ENCODE data around the gene SLC6A9. TPM values are rescaled to one million over a fixed set of nuclear protein-coding genes. Genes with fewer than 3 reads are reported as not detected.

The SLC6A9 gene
- polyA plus RNA-seq, 3 donors = 5.7 to 8.0 (median 7.2) TPM

DNA sequence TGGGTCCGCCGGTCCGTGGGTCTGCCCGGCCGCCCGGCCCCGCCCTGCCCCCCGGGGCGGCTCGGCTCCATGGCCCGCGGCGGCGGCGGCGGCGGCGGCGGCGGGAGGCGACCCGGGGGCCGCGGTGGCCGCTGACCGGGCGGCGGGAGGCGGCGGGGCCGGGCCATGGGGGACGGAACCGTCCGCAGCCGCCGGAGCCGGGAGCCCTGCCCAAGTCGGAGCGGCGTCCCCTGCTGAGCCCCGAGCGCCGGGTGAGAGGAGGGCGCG is 52.1 kb downstream of the SLC6A9 start:
- DNase-seq (ENCODE audit: extremely low read depth in 1 of 11, low read depth in 9 of 11, low spot score in 4 of 11) = no peak

DNA sequence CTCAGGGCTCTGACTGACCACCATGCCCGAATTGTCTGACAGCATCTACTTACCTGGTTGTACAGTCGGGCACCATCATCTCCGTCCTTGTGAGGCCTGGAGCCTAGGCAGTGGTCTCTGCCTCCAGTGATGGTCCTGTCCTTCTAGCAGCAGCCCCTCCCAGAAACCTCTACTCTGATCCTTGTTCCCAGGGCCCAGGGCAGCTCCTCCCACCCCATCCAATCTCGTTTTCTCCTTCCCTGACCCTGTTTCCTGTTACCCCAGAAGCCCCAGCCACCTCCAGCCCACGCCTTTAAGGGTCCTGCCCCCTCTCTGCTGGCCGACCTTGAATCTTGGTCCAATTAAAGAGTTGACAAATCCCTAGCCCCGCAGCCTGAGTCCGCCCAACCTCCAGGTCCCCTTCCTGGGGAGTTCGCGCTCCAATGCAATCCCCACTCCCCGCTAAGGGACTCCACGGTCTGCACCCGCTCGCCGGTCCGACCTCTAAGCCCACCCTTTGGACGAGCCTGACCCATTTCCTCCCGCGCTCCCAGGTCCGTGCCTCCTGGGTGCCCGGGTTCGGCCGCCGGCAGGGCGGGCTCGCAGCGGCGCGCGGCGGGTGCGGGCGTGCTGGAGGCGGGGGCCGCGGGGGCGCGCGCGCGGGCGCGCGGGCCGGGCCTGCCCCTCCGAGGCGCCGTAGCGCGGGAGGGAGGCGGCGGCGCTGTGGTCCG is 52.6 kb downstream of the SLC6A9 start, which contains the start of gene B4GALT2:
Gene B4GALT2, plus strand, starts transcription at position 660 of the 710 bp plus-strand sequence. CDS start 1,951 bp downstream, outside the sequence.
- no peak for DNase-seq (ENCODE audit: extremely low read depth in 1 of 11, low read depth in 9 of 11, low spot score in 4 of 11)

DNA sequence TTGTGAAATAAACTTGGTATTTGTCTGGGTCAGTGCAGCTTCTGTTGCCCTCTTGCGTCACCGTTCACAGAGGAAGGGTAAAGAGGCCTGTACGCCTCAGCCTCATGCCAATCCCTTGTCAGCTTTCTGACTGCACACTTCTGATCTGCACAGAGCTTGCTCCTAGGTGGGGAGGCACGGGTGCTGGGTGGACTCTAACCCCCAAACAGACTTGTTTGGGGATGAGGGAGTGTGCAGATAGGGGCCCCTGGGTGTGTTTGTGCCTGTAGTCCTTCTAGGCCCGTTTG is 53.1 kb downstream of the SLC6A9 start:
- DNase-seq (ENCODE audit: extremely low read depth in 1 of 11, low read depth in 9 of 11, low spot score in 4 of 11) = no peak

DNA sequence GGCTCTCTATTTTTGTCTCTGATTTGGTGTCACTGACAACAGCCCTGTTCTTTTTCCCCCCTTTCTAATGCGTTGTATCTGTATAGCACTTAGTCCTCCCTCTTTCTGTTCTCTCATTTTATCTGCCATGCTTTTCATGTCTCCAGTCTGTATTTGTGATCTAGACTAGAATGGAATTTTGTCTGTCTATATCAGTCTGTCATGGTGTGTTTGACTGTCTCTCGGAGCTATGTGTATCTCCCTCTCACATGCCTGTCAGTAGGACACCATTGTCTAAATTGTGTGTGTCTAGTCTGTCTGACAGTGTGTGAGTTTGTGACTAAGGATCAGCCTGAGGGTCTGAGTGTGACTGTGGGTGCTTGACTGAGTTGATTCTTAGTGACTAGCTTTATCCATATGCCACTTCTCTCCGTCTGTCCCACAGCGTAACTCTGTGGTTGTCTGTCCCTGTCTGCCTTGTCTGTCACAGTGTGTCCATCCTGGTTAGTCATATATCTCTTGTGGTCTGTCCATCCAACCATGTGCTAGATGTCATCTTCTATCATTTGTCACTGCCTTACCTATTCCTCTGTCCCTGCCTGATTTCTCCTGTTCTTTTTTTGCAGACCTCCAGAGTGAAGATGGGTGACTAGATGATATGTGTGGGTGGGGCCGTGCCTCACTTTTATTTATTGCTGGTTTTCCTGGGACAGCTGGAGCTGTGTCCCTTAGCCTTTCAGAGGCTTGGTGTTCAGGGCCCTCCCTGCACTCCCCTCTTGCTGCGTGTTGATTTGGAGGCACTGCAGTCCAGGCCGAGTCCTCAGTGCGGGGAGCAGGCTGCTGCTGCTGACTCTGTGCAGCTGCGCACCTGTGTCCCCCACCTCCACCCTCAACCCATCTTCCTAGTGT is 53.6 kb downstream of the SLC6A9 start:
- no peak for DNase-seq (ENCODE audit: extremely low read depth in 1 of 11, low read depth in 9 of 11, low spot score in 4 of 11)

DNA sequence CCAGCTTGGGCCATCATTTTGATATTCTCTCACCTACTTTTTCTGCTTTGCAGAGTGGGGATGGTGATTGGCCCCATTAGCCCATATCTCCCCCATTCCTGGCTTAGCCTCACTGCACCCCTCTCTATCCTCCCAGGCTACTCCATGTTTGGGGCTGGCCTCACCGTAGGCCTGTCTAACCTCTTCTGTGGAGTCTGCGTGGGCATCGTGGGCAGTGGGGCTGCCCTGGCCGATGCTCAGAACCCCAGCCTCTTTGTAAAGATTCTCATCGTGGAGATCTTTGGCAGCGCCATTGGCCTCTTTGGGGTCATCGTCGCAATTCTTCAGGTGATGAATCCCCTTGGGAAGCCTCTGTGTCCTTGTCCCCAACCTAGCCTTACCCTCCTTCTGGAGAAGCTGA is 54.4 kb downstream of the SLC6A9 start:
- DNase-seq (ENCODE audit: extremely low read depth in 1 of 11, low read depth in 9 of 11, low spot score in 4 of 11) = no peak

DNA sequence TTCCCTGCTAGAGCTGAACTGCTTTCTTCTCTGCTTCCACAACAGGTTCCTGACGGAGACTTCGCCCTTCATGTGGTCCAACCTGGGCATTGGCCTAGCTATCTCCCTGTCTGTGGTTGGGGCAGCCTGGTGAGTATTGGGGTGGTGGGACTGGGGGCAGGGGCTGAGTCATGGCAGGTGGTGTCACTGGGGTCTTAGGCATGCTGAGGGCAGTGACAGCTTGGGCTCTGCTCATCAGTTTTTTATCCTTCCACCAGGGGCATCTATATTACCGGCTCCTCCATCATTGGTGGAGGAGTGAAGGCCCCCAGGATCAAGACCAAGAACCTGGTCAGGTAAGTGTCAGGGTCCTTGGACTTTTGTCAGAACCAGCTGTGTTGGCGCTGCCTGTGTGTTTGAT is 55.2 kb downstream of the SLC6A9 start:
- DNase-seq (ENCODE audit: extremely low read depth in 1 of 11, low read depth in 9 of 11, low spot score in 4 of 11) = no peak

DNA sequence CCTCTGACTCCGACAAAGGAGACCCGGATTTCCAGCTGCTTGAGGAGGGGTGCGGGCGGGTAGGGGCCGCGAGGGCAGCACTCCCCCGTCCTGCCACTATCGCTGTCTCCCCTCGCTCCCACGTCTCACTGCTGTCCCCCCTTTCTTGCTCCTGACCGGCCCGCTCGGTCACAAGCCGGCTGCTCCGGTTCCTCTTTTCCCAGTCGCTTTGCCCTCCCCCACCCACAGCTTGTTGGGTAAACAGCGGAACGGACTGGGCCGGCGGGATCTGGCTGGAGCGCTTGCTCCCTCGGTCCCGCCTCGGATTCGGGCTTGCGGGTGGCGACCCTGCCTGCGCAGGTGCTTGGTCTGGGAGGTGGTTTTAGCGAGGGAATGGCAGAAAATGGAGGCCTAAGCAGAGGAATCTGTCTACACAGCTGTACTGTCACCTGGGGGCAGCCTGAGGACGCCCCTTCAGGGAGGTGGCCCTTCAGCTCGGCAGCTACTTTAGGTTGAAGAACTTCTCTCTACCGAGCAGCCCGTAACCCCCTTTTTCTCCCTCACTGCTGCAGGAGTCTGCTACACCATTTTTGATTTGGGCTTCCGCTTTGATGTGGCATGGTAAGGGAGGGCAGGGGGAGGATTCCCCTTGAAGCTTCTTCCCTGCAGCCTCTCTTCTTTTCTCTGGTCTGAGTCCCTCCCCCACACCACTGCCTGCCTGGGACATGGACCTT is 55.9 kb downstream of the SLC6A9 start:
- no peak for DNase-seq (ENCODE audit: extremely low read depth in 1 of 11, low read depth in 9 of 11, low spot score in 4 of 11)

DNA sequence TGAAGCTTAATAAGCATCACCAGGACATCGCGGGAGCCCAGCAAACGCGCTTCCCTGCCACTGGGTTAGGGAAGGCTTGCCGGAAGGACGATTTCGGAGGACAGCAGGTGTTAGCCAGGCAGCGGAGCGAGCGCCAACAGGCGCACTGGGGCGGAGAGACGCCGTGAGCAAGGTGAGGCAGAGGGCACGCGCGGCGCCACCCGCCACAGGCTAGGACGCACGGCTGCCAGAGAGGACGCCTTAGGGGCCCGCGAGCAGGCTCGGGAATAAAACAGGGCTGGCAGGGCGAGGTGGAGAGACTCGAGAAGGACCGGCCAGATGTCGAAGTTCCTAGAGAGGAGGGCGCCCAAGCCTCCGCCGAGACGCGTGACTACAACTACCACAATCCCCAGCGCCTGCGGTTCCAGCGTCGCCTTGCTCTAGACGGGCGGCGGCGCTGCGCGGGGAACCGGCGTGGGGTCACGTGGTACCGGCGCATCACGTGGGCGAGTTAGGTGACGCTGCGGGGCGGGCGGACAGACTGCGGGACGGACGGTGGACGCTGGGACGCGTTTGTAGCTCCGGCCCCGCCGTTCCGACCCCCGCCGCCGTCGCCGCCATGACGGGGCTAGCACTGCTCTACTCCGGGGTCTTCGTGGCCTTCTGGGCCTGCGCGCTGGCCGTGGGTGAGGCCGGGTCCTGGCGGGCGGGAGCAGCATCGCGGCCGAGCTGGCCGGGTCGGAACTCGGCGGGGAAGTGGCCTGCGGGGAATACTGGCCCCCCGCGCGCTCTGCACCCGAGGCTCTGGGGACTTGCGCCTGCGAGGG is 56.6 kb downstream of the SLC6A9 start, which contains the start of gene ATP6V0B:
Gene ATP6V0B, plus strand, starts transcription at position 518 of the 806 bp plus-strand sequence. Its CDS starts 81 bp downstream, at position 599.
- DNase-seq (ENCODE audit: extremely low read depth in 1 of 11, low read depth in 9 of 11, low spot score in 4 of 11) = peak in 10 of 11 donors; percentile 74 to 92 (median 87)

DNA sequence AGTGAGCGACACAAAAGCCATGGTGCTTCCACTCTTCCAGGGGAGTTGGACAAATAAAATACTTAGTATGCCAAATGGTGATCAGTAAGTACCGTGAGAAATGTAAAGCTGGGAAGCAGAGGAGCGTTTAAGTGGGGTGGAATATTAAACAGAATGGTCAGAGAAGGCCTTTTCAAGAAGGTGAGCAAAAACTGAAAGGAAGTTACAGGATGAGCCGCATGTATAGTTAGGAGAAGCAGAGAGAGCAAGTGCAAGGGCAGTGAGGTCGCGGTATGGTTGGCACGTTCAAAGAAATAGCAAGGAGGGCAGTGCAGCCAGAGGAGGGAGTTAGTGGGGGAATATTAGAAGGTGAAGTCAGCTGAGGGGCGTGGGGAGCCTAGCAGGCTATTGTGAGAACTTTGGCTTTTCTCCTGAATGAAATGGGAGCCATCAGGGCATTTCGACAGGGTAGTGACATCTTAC is 57.2 kb downstream of the SLC6A9 start:
- no peak for DNase-seq (ENCODE audit: extremely low read depth in 1 of 11, low read depth in 9 of 11, low spot score in 4 of 11)

DNA sequence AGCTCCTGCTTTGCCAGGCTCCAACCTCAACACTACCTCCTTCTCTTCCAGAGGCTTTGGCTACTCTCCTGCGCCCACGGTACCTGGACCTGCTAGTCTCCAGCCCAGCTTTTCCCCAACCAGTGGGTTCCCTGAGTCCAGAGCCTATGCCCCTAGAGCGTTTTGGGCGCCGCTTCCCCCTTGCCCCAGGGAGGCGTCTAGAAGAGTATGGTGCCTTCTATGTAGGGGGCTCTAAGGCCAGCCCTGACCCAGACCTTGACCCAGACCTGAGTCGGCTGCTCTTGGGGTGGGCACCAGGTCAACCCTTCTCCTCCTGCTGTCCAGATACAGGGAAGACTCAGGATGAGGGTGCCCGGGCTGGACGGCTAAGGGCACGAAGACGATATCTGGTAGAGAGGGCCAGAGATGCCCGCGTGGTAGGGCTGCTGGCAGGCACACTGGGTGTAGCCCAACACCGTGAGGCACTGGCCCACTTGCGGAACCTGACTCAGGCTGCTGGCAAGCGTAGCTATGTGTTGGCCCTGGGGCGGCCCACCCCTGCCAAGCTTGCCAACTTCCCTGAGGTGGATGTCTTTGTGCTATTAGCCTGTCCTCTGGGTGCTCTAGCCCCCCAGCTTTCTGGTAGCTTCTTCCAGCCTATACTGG is 59.8 kb downstream of the SLC6A9 start:
- DNase-seq (ENCODE audit: extremely low read depth in 1 of 11, low read depth in 9 of 11, low spot score in 4 of 11) = no peak

DNA sequence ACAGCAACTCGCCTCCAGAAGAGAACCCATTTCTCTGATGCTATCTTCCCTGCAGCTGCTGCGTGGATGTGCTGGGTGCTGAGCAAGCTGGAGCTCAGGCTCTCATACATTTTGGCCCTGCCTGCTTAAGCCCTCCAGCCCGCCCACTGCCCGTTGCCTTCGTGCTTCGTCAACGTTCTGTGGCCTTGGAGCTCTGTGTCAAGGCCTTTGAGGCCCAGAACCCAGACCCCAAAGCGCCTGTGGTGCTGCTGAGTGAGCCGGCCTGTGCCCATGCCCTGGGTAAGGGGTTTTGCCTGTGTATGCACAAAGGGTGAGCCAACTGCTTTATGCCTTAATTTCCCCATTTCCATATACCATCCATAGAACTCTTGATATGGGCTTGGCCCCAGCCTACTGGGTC is 60.4 kb downstream of the SLC6A9 start:
- no peak for DNase-seq (ENCODE audit: extremely low read depth in 1 of 11, low read depth in 9 of 11, low spot score in 4 of 11)

DNA sequence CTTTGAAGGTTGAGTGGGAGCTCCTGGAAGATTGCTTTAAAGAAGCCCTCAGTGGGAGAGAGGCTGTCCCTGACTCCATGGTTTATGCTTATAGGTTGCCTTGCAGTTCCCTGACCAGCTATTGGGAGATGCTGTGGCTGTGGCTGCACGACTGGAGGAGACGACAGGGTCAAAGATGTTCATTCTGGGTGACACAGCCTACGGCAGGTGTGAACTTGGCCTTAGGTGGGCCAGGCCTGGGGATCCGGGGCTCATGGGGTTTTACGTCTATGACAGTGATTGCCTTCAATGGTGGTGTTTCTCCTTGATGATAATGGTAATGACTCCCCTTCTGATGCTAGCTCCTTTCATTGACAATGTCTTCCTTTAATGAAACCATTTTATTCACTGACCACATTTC is 60.8 kb downstream of the SLC6A9 start:
- no peak for DNase-seq (ENCODE audit: extremely low read depth in 1 of 11, low read depth in 9 of 11, low spot score in 4 of 11)

DNA sequence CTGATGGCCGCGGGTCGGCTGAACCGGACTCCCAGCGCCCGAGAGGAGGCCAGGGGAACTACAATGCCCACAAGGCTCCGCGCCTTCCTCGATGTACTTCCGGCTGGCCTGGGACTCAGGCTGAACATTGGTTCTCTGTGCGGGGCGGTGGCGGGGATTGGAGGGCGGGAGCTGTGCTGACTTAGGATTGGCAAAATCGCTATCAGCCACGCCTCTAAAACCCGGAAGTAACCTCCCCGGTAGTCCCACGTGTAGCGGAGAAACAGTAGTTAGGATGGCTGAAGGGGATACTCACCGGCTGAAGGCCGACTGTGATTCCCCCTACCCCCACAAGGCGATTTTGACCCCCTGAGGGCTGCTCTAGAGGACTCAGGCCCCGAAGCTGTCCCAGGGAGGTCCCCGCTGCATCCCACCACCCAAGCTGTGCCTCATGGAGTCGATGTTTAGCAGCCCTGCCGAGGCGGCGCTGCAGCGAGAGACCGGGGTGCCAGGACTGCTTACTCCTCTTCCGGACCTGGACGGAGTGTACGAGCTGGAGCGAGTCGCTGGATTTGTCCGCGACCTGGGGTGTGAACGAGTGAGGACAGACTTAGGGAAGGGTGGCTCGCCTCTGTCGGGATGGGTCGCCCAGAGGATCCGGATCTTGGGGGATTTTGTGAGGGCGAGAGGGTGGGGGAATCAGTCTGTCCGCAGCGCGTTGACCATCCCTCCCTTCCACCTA is 61.4 kb downstream of the SLC6A9 start, which contains the start of gene DPH2:
Gene DPH2, plus strand, starts transcription at position 265 of the 721 bp plus-strand sequence. Its CDS starts 166 bp downstream, at position 431.
- peak; percentile 86 to 98 (median 94) for DNase-seq (ENCODE audit: extremely low read depth in 1 of 11, low read depth in 9 of 11, low spot score in 4 of 11)

DNA sequence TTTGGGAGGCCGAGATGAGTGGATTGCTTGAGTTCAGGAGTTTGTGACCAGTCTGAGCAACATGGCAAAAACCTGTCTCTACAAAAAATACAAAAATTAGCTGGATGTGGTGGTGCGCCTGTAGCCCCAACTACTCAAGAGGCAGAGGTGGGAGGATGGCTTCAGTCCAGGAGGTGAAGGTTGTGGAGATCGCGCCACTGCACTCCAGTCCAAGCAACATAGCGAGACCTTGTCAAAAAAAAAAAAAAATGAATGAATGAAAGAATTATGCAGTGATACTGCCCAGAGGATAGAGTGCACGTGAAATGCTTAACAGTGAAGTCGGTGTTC is 61.9 kb downstream of the SLC6A9 start:
- no peak for DNase-seq (ENCODE audit: extremely low read depth in 1 of 11, low read depth in 9 of 11, low spot score in 4 of 11)

DNA sequence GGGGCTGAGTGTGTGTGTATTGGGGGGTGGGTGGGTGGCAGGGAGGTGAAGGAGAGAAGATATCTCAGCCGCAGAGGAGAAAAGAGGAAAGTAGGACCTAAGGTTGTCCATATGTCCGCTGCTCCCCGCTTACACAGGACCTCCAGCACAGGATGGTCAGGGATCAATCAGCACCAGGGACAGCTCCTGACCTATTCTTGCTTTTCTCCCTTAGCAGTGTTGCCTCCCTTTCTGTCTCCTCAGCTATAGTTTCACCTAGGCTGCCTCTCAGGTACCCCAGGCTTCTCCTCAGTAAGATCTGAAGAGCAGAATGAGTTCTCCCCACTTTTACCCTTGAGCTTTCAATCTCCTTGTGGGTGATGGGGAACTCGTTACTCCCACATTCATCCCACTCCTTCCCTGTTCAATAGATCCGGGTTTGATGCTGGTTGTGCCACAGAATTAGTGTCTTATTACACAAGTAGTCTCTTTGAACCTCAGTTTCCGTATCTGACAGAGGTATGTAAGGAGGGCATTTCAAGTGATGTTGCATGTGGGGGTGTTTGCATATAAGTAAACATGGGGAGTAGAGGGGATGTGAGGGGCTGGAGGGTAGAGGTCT is 62.8 kb downstream of the SLC6A9 start:
- DNase-seq (ENCODE audit: extremely low read depth in 1 of 11, low read depth in 9 of 11, low spot score in 4 of 11) = no peak

DNA sequence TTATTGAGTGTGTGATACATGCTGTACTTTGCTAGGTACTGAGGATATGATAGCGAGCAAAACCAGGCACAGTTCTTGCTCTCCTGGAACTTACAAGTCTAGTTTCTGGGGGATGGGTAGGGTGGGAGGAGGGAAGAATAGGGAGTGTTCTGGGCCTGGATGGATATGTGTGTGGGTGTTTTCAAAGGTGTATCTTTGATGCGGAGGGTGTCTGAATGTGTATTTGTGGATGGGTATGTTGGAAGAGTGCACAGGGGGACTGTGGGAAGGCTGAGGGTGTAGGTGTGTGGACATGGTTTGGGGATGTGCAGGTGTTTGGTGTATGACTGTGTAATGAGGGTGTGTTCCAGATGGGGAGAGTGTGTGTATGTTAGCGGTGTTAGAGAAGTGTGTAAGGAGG is 65.9 kb downstream of the SLC6A9 start:
- DNase-seq (ENCODE audit: extremely low read depth in 1 of 11, low read depth in 9 of 11, low spot score in 4 of 11) = no peak

DNA sequence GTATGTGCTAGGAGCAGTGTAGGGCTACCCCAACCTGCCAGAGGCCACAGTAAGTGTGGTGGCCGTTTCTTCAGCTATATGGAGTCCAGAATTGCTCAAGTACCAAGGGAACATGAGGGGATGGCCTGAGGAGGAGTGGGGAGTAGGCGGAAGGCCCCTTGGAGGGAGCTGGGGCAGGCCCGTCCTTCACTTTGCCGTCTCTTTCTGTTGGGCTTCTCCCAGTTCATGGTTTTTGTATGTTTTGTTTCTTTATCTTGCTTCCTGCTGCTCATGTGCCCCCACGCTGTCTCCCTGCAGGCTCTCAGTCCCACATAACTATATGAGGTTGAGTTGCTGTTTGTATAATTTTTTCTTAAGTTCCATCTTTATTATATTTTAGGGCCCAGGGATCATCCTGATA is 67.4 kb downstream of the SLC6A9 start:
- no peak for DNase-seq (ENCODE audit: extremely low read depth in 1 of 11, low read depth in 9 of 11, low spot score in 4 of 11)

DNA sequence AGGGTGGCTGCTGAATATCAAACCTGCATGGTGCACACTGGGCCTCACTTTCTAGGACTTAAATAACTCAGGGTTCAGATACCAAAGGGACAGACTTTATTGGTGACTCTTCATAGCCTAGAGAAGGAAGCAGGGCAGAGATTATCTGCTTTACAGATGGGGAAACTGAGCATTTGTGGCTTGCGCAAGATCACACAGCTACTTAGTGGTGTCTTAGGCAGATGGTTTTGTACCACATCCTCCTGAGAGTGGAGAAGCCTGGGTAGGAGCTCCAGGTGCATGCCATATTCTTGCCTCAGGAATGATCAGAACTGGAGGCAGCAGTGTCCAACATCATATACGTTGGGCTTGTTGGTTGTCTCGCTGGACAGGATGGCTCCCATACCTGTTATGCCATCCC is 68.3 kb downstream of the SLC6A9 start:
- no peak for DNase-seq (ENCODE audit: extremely low read depth in 1 of 11, low read depth in 9 of 11, low spot score in 4 of 11)

All from renal cortex interstitium (tissue), 11 donors.